Gastrocnemius medialis (tissue), 4 donors: ENCODE measurements around the gene TLE4. TPM values are rescaled to one million over a fixed set of nuclear protein-coding genes. Genes with fewer than 3 reads are reported as not detected.

ENCODE experiments used
- ATAC-seq, 2 donors: fragments of 150-250 bp; one replicate each; pipeline ENCODE4 v1.9.1; 2016
- DNase-seq, 2 donors: peaks; one replicate each; pipeline ENCODE4 v3.0.0-alpha.2; 2019
- H3K27ac ChIP-seq, 4 donors: fragments of 200-600 bp; sonication (generic); 1 replicate in 1 of 4; 2 replicates in 3 of 4; pipeline ENCODE4 v1.5.1; 2016 to 2018; ENCODE audit warnings: mild to moderate bottlenecking in 2 of 4, moderate library complexity in 1 of 4
- H3K27me3 ChIP-seq, 3 donors: fragments of 200-600 bp; sonication (generic) in 2 of 3; 1 replicate in 1 of 3; 2 replicates in 2 of 3; pipeline versions ENCODE4 v1.5.1 to v1.6.0; 2016 to 2019; ENCODE audit warnings: mild to moderate bottlenecking in 1 of 3, moderate library complexity in 1 of 3
- H3K36me3 ChIP-seq, 2 donors: fragments of 200-600 bp; sonication (generic) in 1 of 2; one replicate each; pipeline ENCODE4 v1.5.1; 2017 to 2018
- H3K4me1 ChIP-seq, 2 donors: fragments of 200-600 bp; sonication (generic) in 1 of 2; one replicate each; pipeline ENCODE4 v1.5.1; 2016 to 2017; ENCODE audit warnings: mild to moderate bottlenecking in 2 of 2
- H3K4me3 ChIP-seq, 4 donors: fragments of 200-600 bp; sonication (generic) in 3 of 4; 1 replicate in 1 of 4; 2 replicates in 3 of 4; pipeline ENCODE4 v1.5.1; 2016 to 2019; ENCODE audit warnings: mild to moderate bottlenecking in 2 of 4
- H3K9me3 ChIP-seq, 3 donors: fragments of 200-600 bp; sonication (generic) in 2 of 3; 1 replicate in 1 of 3; 2 replicates in 2 of 3; pipeline ENCODE4 v1.5.1; 2016 to 2019
- CTCF ChIP-seq, 5 experiments: fragments of 450-650 bp in 3 of 5; fragments of 200-600 bp in 2 of 5; sonication (generic) in 2 of 5; IDR thresholded peaks in 4 of 5; conservative IDR thresholded peaks in 1 of 5; 1 replicate in 4 of 5; 2 replicates in 1 of 5; pipeline ENCODE4 v1.5.1; 2016 to 2019; ENCODE audit warnings: antibody characterized with exemption in 5 of 5, mild to moderate bottlenecking in 3 of 5, moderate library complexity in 3 of 5
- POLR2A ChIP-seq, 2 donors: fragments of 450-650 bp; IDR thresholded peaks; one replicate each; pipeline ENCODE4 v1.6.1; 2017; ENCODE audit warnings: antibody characterized with exemption in 2 of 2, mild to moderate bottlenecking in 2 of 2, moderate library complexity in 2 of 2
- in situ Hi-C, 4 donors: fragments of 200-750 bp; cut with MboI; loops; one replicate each; pipeline versions ENCODE4 v1.15.0 to v1.8.0; 2017; ENCODE audit warnings: low sequenced_read_pairs in 4 of 4
- intact Hi-C: fragments of 100-400 bp; cut with DNase I; formaldehyde crosslinking; loops from one replicate; pipeline ENCODE4 v1.15.1; 2023; ENCODE audit warnings: low total_unique reads
- total RNA-seq, 4 donors: library from RNA; depleted of rRNA; stranded (reverse); fragments of >200 nt; gene quantifications; one replicate each; pipeline versions ENCODE4 v1.1.0 to v1.2.3, GENCODE V29; 2016

The TLE4 gene
- total RNA-seq, 4 donors from 2014 or later = 30.1 to 64.6 (median 43.4) TPM

GRCh38 chr9:79736051-79736450 is 164.3 kb downstream of the TLE4 start:
- intact Hi-C loops = no loop called here
- no peak for TF ChIP-seq POLR2A (IDR thresholded peaks at IDR 0.05)
- TF ChIP-seq CTCF (IDR thresholded peaks at IDR 0.05 in 4 of 5, conservative IDR thresholded peaks at IDR 0.05 in 1 of 5) = no peak
- in situ Hi-C loops = no loop called here
- H3K4me1 ChIP-seq = no peaks in the 10 kb centered on the region
- DNase-seq = no peak
- H3K27ac ChIP-seq = no peak overlapping the region
- no peaks in the 10 kb centered on the region for H3K36me3 ChIP-seq
- ATAC-seq = no peak
- H3K4me3 ChIP-seq = no peak overlapping the region
- H3K9me3 ChIP-seq = no peaks in the 10 kb centered on the region
- no peaks in the 10 kb centered on the region for H3K27me3 ChIP-seq

GRCh38 chr9:79741381-79741780 is 169.6 kb downstream of the TLE4 start:
- Histone ChIP-seq H3K4me1 (peaks cover 9% of the 10 kb centered on the region in 2 donors), H3K36me3 (no peaks in the 10 kb centered on the region), H3K27me3 (no peaks in the 10 kb centered on the region), H3K4me3 (no peak overlapping the region), H3K9me3 (no peaks in the 10 kb centered on the region), H3K27ac (no peak overlapping the region)
- in situ Hi-C loops (no loop called here), intact Hi-C loops (no loop called here)
- TF ChIP-seq POLR2A (IDR thresholded peaks at IDR 0.05) = no peak
- TF ChIP-seq CTCF (IDR thresholded peaks at IDR 0.05 in 4 of 5, conservative IDR thresholded peaks at IDR 0.05 in 1 of 5) = no peak
- no peak for ATAC-seq
- DNase-seq = no peak

- H3K4me1 ChIP-seq = peaks cover 9% of the 10 kb centered on the region in 2 donors
- H3K27ac ChIP-seq = no peak overlapping the region
- ATAC-seq (no peak), DNase-seq (no peak)
- H3K9me3 ChIP-seq = no peaks in the 10 kb centered on the region
- no peak overlapping the region for H3K4me3 ChIP-seq
- TF ChIP-seq POLR2A (IDR thresholded peaks at IDR 0.05) = no peak
- no peak for TF ChIP-seq CTCF (IDR thresholded peaks at IDR 0.05 in 4 of 5, conservative IDR thresholded peaks at IDR 0.05 in 1 of 5)
- intact Hi-C loops (no loop called here), in situ Hi-C loops (no loop called here)
- no peaks in the 10 kb centered on the region for H3K36me3 ChIP-seq
- no peaks in the 10 kb centered on the region for H3K27me3 ChIP-seq
Observed at GRCh38 chr9:79742110-79742721, 170.5 kb downstream of the TLE4 start.

GRCh38 chr9:79744521-79744920 is 172.8 kb downstream of the TLE4 start:
- no peak for ATAC-seq
- Histone ChIP-seq H3K36me3 (no peaks in the 10 kb centered on the region), H3K4me3 (no peak overlapping the region), H3K4me1 (peaks cover 9% of the 10 kb centered on the region in 2 donors), H3K27ac (no peak overlapping the region), H3K27me3 (no peaks in the 10 kb centered on the region), H3K9me3 (no peaks in the 10 kb centered on the region)
- in situ Hi-C loops = no loop called here
- no peak for DNase-seq
- intact Hi-C loops = no loop called here
- no peak for TF ChIP-seq CTCF (IDR thresholded peaks at IDR 0.05 in 4 of 5, conservative IDR thresholded peaks at IDR 0.05 in 1 of 5)
- no peak for TF ChIP-seq POLR2A (IDR thresholded peaks at IDR 0.05)
